Liver (tissue), 9 donors: ENCODE results near the gene RIMOC1. TPM values are rescaled to one million over a fixed set of nuclear protein-coding genes. Genes with fewer than 3 reads are reported as not detected.

Experiments
- DNase-seq: peaks from one replicate; pipeline ENCODE4 v3.0.0-alpha.2; 2017; ENCODE audit warnings: low spot score
- H3K27ac ChIP-seq, 2 donors: one replicate each; pipeline ENCODE4 v1.7.0; 2013; ENCODE audit warnings: inconsistent platforms in 2 of 2, low read length in 2 of 2, control low read depth in 1 of 2, low read depth in 1 of 2, mild to moderate bottlenecking in 1 of 2
- H3K27me3 ChIP-seq, 4 donors: one replicate each; pipeline versions ENCODE4 v1.6.1 to v1.7.0; 2013; ENCODE audit warnings: low read length in 3 of 4, inconsistent platforms in 1 of 4, mild to moderate bottlenecking in 1 of 4, moderate library complexity in 1 of 4; ENCODE audit not compliant: control insufficient read depth in 4 of 4, insufficient read depth in 4 of 4
- H3K36me3 ChIP-seq, 4 donors: one replicate each; pipeline versions ENCODE4 v1.6.1 to v1.7.0; 2013; ENCODE audit warnings: low read length in 3 of 4, mild to moderate bottlenecking in 3 of 4, low read depth in 1 of 4, moderate library complexity in 1 of 4; ENCODE audit not compliant: control insufficient read depth in 4 of 4, insufficient read depth in 3 of 4
- H3K4me1 ChIP-seq, 4 donors: one replicate each; pipeline versions ENCODE4 v1.6.1 to v1.7.0; 2013; ENCODE audit warnings: low read length in 3 of 4, mild to moderate bottlenecking in 3 of 4, moderate library complexity in 1 of 4; ENCODE audit not compliant: control insufficient read depth in 4 of 4, insufficient read depth in 4 of 4
- H3K4me3 ChIP-seq, 3 donors: one replicate each; pipeline versions ENCODE4 v1.6.1 to v1.7.0; 2013; ENCODE audit warnings: low read length in 3 of 3, control low read depth in 1 of 3, low read depth in 1 of 3, mild to moderate bottlenecking in 1 of 3
- H3K9ac ChIP-seq, 2 donors: one replicate each; pipeline ENCODE4 v1.7.0; 2013; ENCODE audit warnings: low read length in 2 of 2, mild to moderate bottlenecking in 2 of 2, moderate library complexity in 2 of 2, control low read depth in 1 of 2, low read depth in 1 of 2
- H3K9me3 ChIP-seq, 4 donors: one replicate each; pipeline versions ENCODE4 v1.6.1 to v1.7.0; 2013; ENCODE audit warnings: low read length in 3 of 4; ENCODE audit not compliant: control insufficient read depth in 4 of 4
- EGR1 ChIP-seq, 2 donors: IDR thresholded peaks; 2 replicates each; pipeline ENCODE4 v1.6.1; 2016 to 2018; ENCODE audit warnings: antibody characterized with exemption in 2 of 2, low read depth in 2 of 2
- FOXA1 ChIP-seq: IDR thresholded peaks from 2 replicates; pipeline ENCODE4 v1.6.1; 2016; ENCODE audit warnings: antibody characterized with exemption
- GABPA ChIP-seq, 2 donors: IDR thresholded peaks in 1 of 2; conservative IDR thresholded peaks in 1 of 2; 2 replicates each; pipeline ENCODE4 v1.6.1; 2016; ENCODE audit warnings: antibody characterized with exemption in 2 of 2, mild to moderate bottlenecking in 1 of 2, moderate library complexity in 1 of 2
- HNF4A ChIP-seq, 2 donors: conservative IDR thresholded peaks; 2 replicates each; pipeline ENCODE4 v1.6.1; 2016; ENCODE audit warnings: antibody characterized with exemption in 2 of 2, mild to moderate bottlenecking in 2 of 2
- HNF4G ChIP-seq: IDR thresholded peaks from 2 replicates; pipeline ENCODE4 v1.6.1; 2016; ENCODE audit warnings: antibody characterized with exemption
- JUND ChIP-seq, 2 donors: IDR thresholded peaks; 2 replicates each; pipeline ENCODE4 v1.6.1; 2016; ENCODE audit warnings: antibody characterized with exemption in 2 of 2
- RAD21 ChIP-seq, 2 donors: IDR thresholded peaks; 2 replicates each; pipeline ENCODE4 v1.6.1; 2016; ENCODE audit warnings: antibody characterized with exemption in 2 of 2, mild to moderate bottlenecking in 2 of 2
- RXRA ChIP-seq, 2 donors: IDR thresholded peaks; 2 replicates each; pipeline ENCODE4 v1.6.1; 2017 to 2018; ENCODE audit warnings: antibody characterized with exemption in 2 of 2, mild to moderate bottlenecking in 1 of 2
- SP1 ChIP-seq: IDR thresholded peaks from 2 replicates; pipeline ENCODE4 v1.6.1; 2018; ENCODE audit warnings: antibody characterized with exemption, mild to moderate bottlenecking
- TAF1 ChIP-seq: conservative IDR thresholded peaks from 2 replicates; pipeline ENCODE4 v1.6.1; 2016; ENCODE audit warnings: antibody characterized with exemption, mild to moderate bottlenecking
- YY1 ChIP-seq: IDR thresholded peaks from 2 replicates; pipeline ENCODE4 v1.6.1; 2016; ENCODE audit warnings: antibody characterized with exemption, mild to moderate bottlenecking
- WGBS: extraction: QIAGEN DNeasy Blood & Tissue Kit; methylation state at CpG from one replicate; pipeline ENCODE4 v1.1.7; 2013; 5-methylcytosine and 5-hydroxymethylcytosine counted together
- polyA plus RNA-seq, 2 donors: library from polyadenylated mRNA; stranded (reverse) in 1 of 2; unstranded in 1 of 2; fragments of 200-250 nt in 1 of 2; fragments of >200 nt in 1 of 2; fragmentation: Nextera tagmentation in 1 of 2; extraction: Ambion mirVana in 1 of 2; gene quantifications; one replicate each; pipeline versions ENCODE4 v1.2.1 to v1.2.3, GENCODE V29; 2013 to 2015
- total RNA-seq, 2 donors: library from RNA; depleted of rRNA; stranded (reverse); fragments of >200 nt; gene quantifications; one replicate each; pipeline ENCODE4 v1.2.3, GENCODE V29; 2014
- TF ChIP-seq, protein P1 (sequence below): fragments of 150-350 bp; IDR thresholded peaks from 2 replicates; pipeline ENCODE4 v1.5.1; 2017; ENCODE audit warnings: improper control_type of control experiment, low read depth, low read length; ENCODE audit not compliant: missing input control
- TF ChIP-seq, protein P2 (sequence below): IDR thresholded peaks from 2 replicates; pipeline ENCODE4 v1.6.1; 2016; ENCODE audit warnings: antibody characterized with exemption
- TF ChIP-seq, protein P3 (sequence below): IDR thresholded peaks from 2 replicates; pipeline ENCODE4 v1.6.1; 2016; ENCODE audit warnings: antibody characterized with exemption, mild to moderate bottlenecking
- TF ChIP-seq, protein P4 (sequence below): IDR thresholded peaks from 2 replicates; pipeline ENCODE4 v1.6.1; 2016; ENCODE audit warnings: antibody characterized with exemption
- donor health status: healthy.
- donor health status: healthy.
- donor health status: healthy.
- donor health status: healthy.
- donor health status: healthy.

Gene RIMOC1
- total and polyA plus RNA-seq, 4 donors, result 3.7 to 11.8 (median 6.7) TPM

DNA sequence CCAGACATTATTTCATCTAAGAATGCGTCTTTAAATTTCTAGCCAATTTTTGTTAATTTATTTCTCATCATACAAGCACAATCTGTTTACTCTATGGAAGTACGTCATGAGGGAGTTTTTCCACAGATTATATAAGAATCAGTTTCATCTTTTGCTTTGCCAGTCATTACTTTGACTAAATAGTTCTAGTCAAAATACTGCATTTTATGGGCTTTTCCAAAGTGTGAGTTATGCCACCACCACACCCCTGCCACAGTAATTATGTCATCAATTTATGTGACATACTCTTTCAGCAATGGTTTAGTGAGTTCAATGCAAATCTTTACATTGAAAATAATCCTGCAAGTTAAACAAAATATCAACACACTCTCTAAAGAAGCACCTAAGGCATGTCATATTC is 2.0 kb downstream of the RIMOC1 start:
- Histone ChIP-seq H3K4me3 (no peak overlapping the region), H3K27ac (no peak overlapping the region), H3K4me1 (peaks cover 2 to 21% (median 11%) of the 10 kb centered on the region in 4 donors), H3K9me3 (no peaks in the 10 kb centered on the region), H3K27me3 (no peaks in the 10 kb centered on the region), H3K9ac (no peak overlapping the region), H3K36me3 (peaks cover 0 to 31% (median 26%) of the 10 kb centered on the region in 4 donors)
- WGBS, result 94% methylated on average over 2 of the region's 2 CpGs
- no peak for DNase-seq
- TF ChIP-seq RAD21 (IDR thresholded peaks at IDR 0.05), result no peak
- TF ChIP-seq EGR1 (IDR thresholded peaks at IDR 0.05; ENCODE audit: low read depth in 2 of 2), result no peak
- TF ChIP-seq GABPA (IDR thresholded peaks at IDR 0.05 in 1 of 2, conservative IDR thresholded peaks at IDR 0.05 in 1 of 2), result no peak
- TF ChIP-seq, protein P1, sequence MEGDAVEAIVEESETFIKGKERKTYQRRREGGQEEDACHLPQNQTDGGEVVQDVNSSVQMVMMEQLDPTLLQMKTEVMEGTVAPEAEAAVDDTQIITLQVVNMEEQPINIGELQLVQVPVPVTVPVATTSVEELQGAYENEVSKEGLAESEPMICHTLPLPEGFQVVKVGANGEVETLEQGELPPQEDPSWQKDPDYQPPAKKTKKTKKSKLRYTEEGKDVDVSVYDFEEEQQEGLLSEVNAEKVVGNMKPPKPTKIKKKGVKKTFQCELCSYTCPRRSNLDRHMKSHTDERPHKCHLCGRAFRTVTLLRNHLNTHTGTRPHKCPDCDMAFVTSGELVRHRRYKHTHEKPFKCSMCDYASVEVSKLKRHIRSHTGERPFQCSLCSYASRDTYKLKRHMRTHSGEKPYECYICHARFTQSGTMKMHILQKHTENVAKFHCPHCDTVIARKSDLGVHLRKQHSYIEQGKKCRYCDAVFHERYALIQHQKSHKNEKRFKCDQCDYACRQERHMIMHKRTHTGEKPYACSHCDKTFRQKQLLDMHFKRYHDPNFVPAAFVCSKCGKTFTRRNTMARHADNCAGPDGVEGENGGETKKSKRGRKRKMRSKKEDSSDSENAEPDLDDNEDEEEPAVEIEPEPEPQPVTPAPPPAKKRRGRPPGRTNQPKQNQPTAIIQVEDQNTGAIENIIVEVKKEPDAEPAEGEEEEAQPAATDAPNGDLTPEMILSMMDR, result no peak
- TF ChIP-seq, protein P2, sequence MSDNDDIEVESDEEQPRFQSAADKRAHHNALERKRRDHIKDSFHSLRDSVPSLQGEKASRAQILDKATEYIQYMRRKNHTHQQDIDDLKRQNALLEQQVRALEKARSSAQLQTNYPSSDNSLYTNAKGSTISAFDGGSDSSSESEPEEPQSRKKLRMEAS, result no peak
- no peak for TF ChIP-seq FOXA1
- no peak for TF ChIP-seq RXRA (IDR thresholded peaks at IDR 0.05)
- no peak for TF ChIP-seq HNF4G
- TF ChIP-seq, protein P3, sequence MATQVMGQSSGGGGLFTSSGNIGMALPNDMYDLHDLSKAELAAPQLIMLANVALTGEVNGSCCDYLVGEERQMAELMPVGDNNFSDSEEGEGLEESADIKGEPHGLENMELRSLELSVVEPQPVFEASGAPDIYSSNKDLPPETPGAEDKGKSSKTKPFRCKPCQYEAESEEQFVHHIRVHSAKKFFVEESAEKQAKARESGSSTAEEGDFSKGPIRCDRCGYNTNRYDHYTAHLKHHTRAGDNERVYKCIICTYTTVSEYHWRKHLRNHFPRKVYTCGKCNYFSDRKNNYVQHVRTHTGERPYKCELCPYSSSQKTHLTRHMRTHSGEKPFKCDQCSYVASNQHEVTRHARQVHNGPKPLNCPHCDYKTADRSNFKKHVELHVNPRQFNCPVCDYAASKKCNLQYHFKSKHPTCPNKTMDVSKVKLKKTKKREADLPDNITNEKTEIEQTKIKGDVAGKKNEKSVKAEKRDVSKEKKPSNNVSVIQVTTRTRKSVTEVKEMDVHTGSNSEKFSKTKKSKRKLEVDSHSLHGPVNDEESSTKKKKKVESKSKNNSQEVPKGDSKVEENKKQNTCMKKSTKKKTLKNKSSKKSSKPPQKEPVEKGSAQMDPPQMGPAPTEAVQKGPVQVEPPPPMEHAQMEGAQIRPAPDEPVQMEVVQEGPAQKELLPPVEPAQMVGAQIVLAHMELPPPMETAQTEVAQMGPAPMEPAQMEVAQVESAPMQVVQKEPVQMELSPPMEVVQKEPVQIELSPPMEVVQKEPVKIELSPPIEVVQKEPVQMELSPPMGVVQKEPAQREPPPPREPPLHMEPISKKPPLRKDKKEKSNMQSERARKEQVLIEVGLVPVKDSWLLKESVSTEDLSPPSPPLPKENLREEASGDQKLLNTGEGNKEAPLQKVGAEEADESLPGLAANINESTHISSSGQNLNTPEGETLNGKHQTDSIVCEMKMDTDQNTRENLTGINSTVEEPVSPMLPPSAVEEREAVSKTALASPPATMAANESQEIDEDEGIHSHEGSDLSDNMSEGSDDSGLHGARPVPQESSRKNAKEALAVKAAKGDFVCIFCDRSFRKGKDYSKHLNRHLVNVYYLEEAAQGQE, result no peak
- no peak for TF ChIP-seq TAF1

DNA sequence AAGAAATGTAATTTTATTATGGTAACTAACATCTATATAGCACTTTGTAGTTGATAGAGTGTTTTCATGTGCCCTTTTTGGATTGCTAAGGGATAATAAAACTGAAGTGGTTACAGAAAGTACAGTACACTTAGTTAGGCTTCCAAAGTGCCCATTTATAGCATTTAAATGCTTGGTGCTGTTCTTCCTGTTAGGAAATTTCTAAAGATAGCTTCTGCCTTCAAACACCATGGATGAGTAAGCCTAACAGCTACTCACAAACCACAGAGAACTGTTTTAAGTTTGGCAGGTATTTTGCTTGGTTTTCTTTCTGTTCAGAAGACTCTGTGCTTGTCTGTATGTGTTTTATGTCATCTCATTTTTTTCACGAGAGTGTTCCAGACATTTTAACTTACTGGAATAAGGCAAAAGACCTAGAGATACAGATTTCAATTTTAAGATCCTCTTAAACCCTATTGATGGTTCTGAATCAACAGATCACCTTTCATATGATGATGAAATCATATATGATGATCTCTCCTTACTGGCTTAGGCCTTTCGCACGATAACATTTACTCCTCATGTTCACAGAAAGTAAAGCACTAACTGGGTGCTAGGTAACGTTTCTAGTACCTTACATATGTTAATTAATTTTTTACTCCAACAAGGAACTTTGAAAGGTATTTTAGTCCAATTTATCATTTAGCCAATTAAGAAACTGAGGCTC is 4.4 kb downstream of the RIMOC1 start:
- no peaks in the 10 kb centered on the region for H3K9me3 ChIP-seq
- DNase-seq, result no peak
- 94% methylated on average over 4 of the region's 4 CpGs for WGBS
- H3K36me3 ChIP-seq, result peaks cover 3 to 51% (median 44%) of the 10 kb centered on the region in 4 donors
- H3K4me3 ChIP-seq, result no peak overlapping the region
- TF ChIP-seq EGR1 (IDR thresholded peaks at IDR 0.05; ENCODE audit: low read depth in 2 of 2), result no peak
- no peak for TF ChIP-seq HNF4G
- TF ChIP-seq, protein P2, result no peak
- TF ChIP-seq HNF4A (conservative IDR thresholded peaks at IDR 0.05), result no peak
- no peak for TF ChIP-seq JUND (IDR thresholded peaks at IDR 0.05)
- TF ChIP-seq SP1, result no peak
- TF ChIP-seq FOXA1, result no peak
- no peak for TF ChIP-seq YY1
- TF ChIP-seq RAD21 (IDR thresholded peaks at IDR 0.05), result no peak
- TF ChIP-seq, protein P4, sequence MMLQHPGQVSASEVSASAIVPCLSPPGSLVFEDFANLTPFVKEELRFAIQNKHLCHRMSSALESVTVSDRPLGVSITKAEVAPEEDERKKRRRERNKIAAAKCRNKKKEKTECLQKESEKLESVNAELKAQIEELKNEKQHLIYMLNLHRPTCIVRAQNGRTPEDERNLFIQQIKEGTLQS, result no peak
- no peaks in the 10 kb centered on the region for H3K27me3 ChIP-seq
- no peak overlapping the region for H3K27ac ChIP-seq
- peaks cover 2 to 18% (median 11%) of the 10 kb centered on the region in 4 donors for H3K4me1 ChIP-seq
- H3K9ac ChIP-seq, result no peak overlapping the region
